ENCODE data around the gene IFT74. TPM values are rescaled to one million over a fixed set of nuclear protein-coding genes. Genes with fewer than 3 reads are reported as not detected.

Gene IFT74
- total and polyA plus RNA-seq, 9 of the 15 experiments (the other 6 are each of a cell fraction or from before 2014, with no cell fraction given): 6.1 to 13.2 (median 9.3) TPM

GRCh38 chr9:26945591-26945990, 10.6 kb upstream of the IFT74 start:
- in situ Hi-C loops (cut with MboI) (no loop called here), intact Hi-C loops (cut with micrococcal nuclease) (no loop called here)
- POLR2A ChIA-PET: interaction anchor here (0.7 to 1.2 kb wide), 3 partner anchors 10 to 30 kb away, joined by 3 to 7 read pairs (median 3); partner anchors contain the start of gene IFT74
- Histone ChIP-seq H3K9me3 (replicated peaks; ENCODE audit: control insufficient read depth, insufficient read depth, low read depth, low read length) (no peaks in the 10 kb centered on the region), H3K4me3 (peak overlapping the region; percentile 71), H3K27ac (ENCODE audit: extremely low read depth, low read depth, low read length) (peak overlapping the region; percentile 96; the same call in 2 of the 3 replicates), H2AFZ (ENCODE audit: low read depth, low read length) (no peak overlapping the region), H3K9me1 (ENCODE audit: control insufficient read depth, insufficient read depth, low read length) (no peaks in the 10 kb centered on the region), H3K79me2 (ENCODE audit: control insufficient read depth, insufficient read depth, low read length) (peaks cover 62% of the 10 kb centered on the region), H4K20me1 (replicated peaks; ENCODE audit: control insufficient read depth, insufficient read depth, low read length) (no peaks in the 10 kb centered on the region), H3K9ac (ENCODE audit: insufficient read depth in 1 of 2, low read depth in 2 of 2, low read length in 2 of 2) (peak overlapping the region in 1 of 2 experiments; percentile 85; a peak in 3 of 4 replicates), H3K4me2 (ENCODE audit: insufficient read depth, low read length) (peak overlapping the region; percentile 69), H3K36me3 (ENCODE audit: control insufficient read depth, insufficient read depth, low read length) (0 out of 3 replicates have a peak, but pooled peaks cover 5% of the 10 kb centered on the region), H3K4me1 (replicated peaks in 1 of 2; ENCODE audit: control insufficient read depth in 2 of 2, insufficient read depth in 2 of 2, low read length in 2 of 2) (peaks cover 0 to 2% of the 10 kb centered on the region in 2 experiments; a peak in 3 of 5 replicates), H3K27me3 (ENCODE audit: control insufficient read depth in 2 of 2, insufficient read depth in 2 of 2, low read length in 2 of 2) (no peaks in the 10 kb centered on the region)
- CTCF ChIA-PET (ENCODE audit: low intra/inter-chr PET ratio): no interaction called here
- DNase-seq (ENCODE audit: extremely low read depth in 1 of 4, low spot score in 3 of 4): no peak
- FAIRE-seq: no peak
- BruUV-seq (replicated peaks): no TSS peak
- WGBS (ENCODE audit: insufficient coverage, low coverage, missing lambda C conversion rate): 0% methylated on average over 2 of the region's 2 CpGs
- no peak for ATAC-seq
- TF ChIP-seq SAFB (IDR thresholded peaks at IDR 0.05; ENCODE audit: borderline replicate concordance, low read depth, low read length) (no peak), CREB1 (IDR thresholded peaks at IDR 0.05) (no peak), CREB1 (CRISPR knock-in tag; IDR thresholded peaks at IDR 0.05) (no peak), HES1 (IDR thresholded peaks at IDR 0.05; ENCODE audit: low read depth) (no peak), AFF4 (CRISPR knock-in tag; IDR thresholded peaks at IDR 0.05) (no peak), SMARCB1 (IDR thresholded peaks at IDR 0.05; ENCODE audit: insufficient read length, low read depth) (no peak), SRSF7 (optimal IDR thresholded peaks at IDR 0.05; ENCODE audit: low read depth, low read length) (no peak), U2AF2 (optimal IDR thresholded peaks at IDR 0.05; ENCODE audit: low read depth, low read length) (no peak), NFE2L1 (tag; IDR thresholded peaks at IDR 0.05; ENCODE audit: borderline replicate concordance, low read depth) (no peak), ZNF384 (IDR thresholded peaks at IDR 0.05; ENCODE audit: low read depth, low read length) (no peak), ZNF655 (CRISPR knock-in tag; IDR thresholded peaks at IDR 0.05) (no peak), ZBTB49 (CRISPR knock-in tag; IDR thresholded peaks at IDR 0.05; ENCODE audit: borderline replicate concordance) (no peak), ZNF551 (CRISPR knock-in tag; IDR thresholded peaks at IDR 0.05) (no peak), ZNF134 (CRISPR knock-in tag; conservative IDR thresholded peaks at IDR 0.05) (no peak), DDX20 (tag; IDR thresholded peaks at IDR 0.05; ENCODE audit: low read depth) (no peak), MCM7 (IDR thresholded peaks at IDR 0.05) (no peak)
